Left lung (tissue), 10 donors: Measurements from ENCODE around the gene EI24. TPM values are rescaled to one million over a fixed set of nuclear protein-coding genes. Genes with fewer than 3 reads are reported as not detected.

Experiments
- ATAC-seq: fragments of 200-7000 bp; cut with Tn5 transposase; one replicate; pipeline ENCODE4 v1.9.1; 2020; ENCODE audit warnings: moderate library complexity
- DNase-seq, 4 donors: peaks; one replicate each; pipeline ENCODE4 v3.0.0-alpha.2; 2013 to 2020
- H3K27ac ChIP-seq, 2 donors: fragments of 200-600 bp; sonication (generic) in 1 of 2; one replicate each; pipeline versions ENCODE4 v1.5.0 to v1.8.0; 2020 to 2021
- H3K27me3 ChIP-seq, 2 donors: fragments of 200-600 bp; sonication (generic) in 1 of 2; one replicate each; pipeline versions ENCODE4 v1.5.0 to v1.8.0; 2020 to 2021
- H3K36me3 ChIP-seq, 2 donors: fragments of 200-600 bp; sonication (generic) in 1 of 2; one replicate each; pipeline versions ENCODE4 v1.5.0 to v1.8.0; 2020 to 2021
- H3K4me1 ChIP-seq, 2 donors: fragments of 200-600 bp; one replicate each; pipeline ENCODE4 v1.8.0; 2021
- H3K4me3 ChIP-seq, 2 donors: fragments of 200-600 bp; sonication (generic) in 1 of 2; one replicate each; pipeline versions ENCODE4 v1.5.0 to v1.8.0; 2020 to 2021; ENCODE audit warnings: mild to moderate bottlenecking in 1 of 2
- H3K9me3 ChIP-seq, 2 donors: fragments of 200-600 bp; sonication (generic) in 1 of 2; one replicate each; pipeline versions ENCODE4 v1.5.0 to v1.8.0; 2020 to 2021
- CTCF ChIP-seq, 2 donors: fragments of 200-600 bp; sonication (generic) in 1 of 2; IDR thresholded peaks; one replicate each; pipeline versions ENCODE4 v1.5.0 to v1.8.0; 2021; ENCODE audit warnings: antibody characterized with exemption in 2 of 2
- intact Hi-C, 2 donors: fragments of 100-400 bp; cut with DNase I; formaldehyde crosslinking; loops; one replicate each; pipeline versions ENCODE4 v1.11.2 to v1.14.2; 2022
- polyA plus RNA-seq, 6 donors: library from polyadenylated mRNA; unstranded; fragments of 120-200 nt; gene quantifications; one replicate each; pipeline ENCODE4 v1.2.1, GENCODE V29; 2013; ENCODE audit not compliant: insufficient read length in 6 of 6
- total RNA-seq, 2 donors: library from RNA; stranded (reverse); fragmentation: NEBNext Ultra II Directional; extraction: Animal tissue kit (Norgen Biotek cat#: 25700); gene quantifications; one replicate each; pipeline ENCODE4 v1.2.1, GENCODE V29; 2021
- donor health status: DM: no; HTN: yes; CAD: no.
- donor health status: DM: no; HTN: no; CAD: no.

Gene EI24
- total and polyA plus RNA-seq, 8 donors = 89.0 to 119 (median 106) TPM

- H3K4me1 ChIP-seq = no peaks in the 10 kb centered on the region
- DNase-seq (no peak), ATAC-seq (no peak)
- TF ChIP-seq CTCF (IDR thresholded peaks at IDR 0.05) = no peak
- intact Hi-C loops = no loop called here
- H3K27ac ChIP-seq = no peak overlapping the region
- peaks cover 4 to 100% of the 10 kb centered on the region in 2 donors for H3K36me3 ChIP-seq
- no peaks in the 10 kb centered on the region for H3K9me3 ChIP-seq
- H3K4me3 ChIP-seq = no peak overlapping the region
- no peaks in the 10 kb centered on the region for H3K27me3 ChIP-seq
Observed at GRCh38 chr11:125605417-125605816, 36.1 kb downstream of the EI24 start.

GRCh38 chr11:125609545-125609944 is 40.3 kb downstream of the EI24 start:
- Histone ChIP-seq H3K4me3 (no peak overlapping the region), H3K4me1 (no peaks in the 10 kb centered on the region), H3K9me3 (no peaks in the 10 kb centered on the region), H3K36me3 (peaks cover 4 to 100% of the 10 kb centered on the region in 2 donors), H3K27ac (no peak overlapping the region), H3K27me3 (no peaks in the 10 kb centered on the region)
- ATAC-seq (no peak), DNase-seq (no peak)
- no peak for TF ChIP-seq CTCF (IDR thresholded peaks at IDR 0.05)
- intact Hi-C loops = no loop called here

GRCh38 chr11:125618383-125618782 is 49.1 kb downstream of the EI24 start:
- no peak overlapping the region for H3K4me3 ChIP-seq
- intact Hi-C loops = no loop called here
- no peaks in the 10 kb centered on the region for H3K4me1 ChIP-seq
- H3K36me3 ChIP-seq = peaks cover 4 to 90% of the 10 kb centered on the region in 2 donors
- TF ChIP-seq CTCF (IDR thresholded peaks at IDR 0.05) = no peak
- no peak overlapping the region for H3K27ac ChIP-seq
- H3K27me3 ChIP-seq = no peaks in the 10 kb centered on the region
- no peak for DNase-seq
- ATAC-seq = no peak
- H3K9me3 ChIP-seq = no peaks in the 10 kb centered on the region

- Histone ChIP-seq H3K4me3 (no peak overlapping the region), H3K9me3 (no peaks in the 10 kb centered on the region), H3K27me3 (no peaks in the 10 kb centered on the region), H3K36me3 (peaks cover 4 to 56% of the 10 kb centered on the region in 2 donors), H3K27ac (no peak overlapping the region), H3K4me1 (peaks cover 9 to 19% of the 10 kb centered on the region in 2 donors)
- DNase-seq (no peak), ATAC-seq (no peak)
- no peak for TF ChIP-seq CTCF (IDR thresholded peaks at IDR 0.05)
- intact Hi-C loops = no loop called here
Observed at GRCh38 chr11:125621995-125622394, 52.7 kb downstream of the EI24 start.

GRCh38 chr11:125623064-125623463 is 53.8 kb downstream of the EI24 start:
- TF ChIP-seq CTCF (IDR thresholded peaks at IDR 0.05) = no peak
- Histone ChIP-seq H3K27ac (no peak overlapping the region), H3K4me3 (no peak overlapping the region), H3K27me3 (no peaks in the 10 kb centered on the region), H3K9me3 (no peaks in the 10 kb centered on the region), H3K4me1 (peaks cover 10 to 21% of the 10 kb centered on the region in 2 donors), H3K36me3 (peaks cover 4 to 45% of the 10 kb centered on the region in 2 donors)
- intact Hi-C loops = no loop called here
- ATAC-seq (no peak), DNase-seq (no peak)
